Endothelial cell (in vitro differentiated cells): ENCODE measurements around the gene NCAM2. TPM values are rescaled to one million over a fixed set of nuclear protein-coding genes. Genes with fewer than 3 reads are reported as not detected.

ENCODE experiments used
- DNase-seq: peaks from one replicate; pipeline ENCODE4 v3.0.0; 2021; ENCODE audit warnings: low spot score
- H3K27ac Mint-ChIP-seq: one replicate; pipeline ENCODE4 v1.8.0; 2021; ENCODE audit warnings: mixed read lengths, inconsistent platforms; ENCODE audit not compliant: unreplicated experiment
- H3K27me3 Mint-ChIP-seq: one replicate; pipeline ENCODE4 v1.8.0; 2021; ENCODE audit warnings: mild to moderate bottlenecking, moderate library complexity, mixed read lengths, inconsistent platforms; ENCODE audit not compliant: unreplicated experiment
- H3K36me3 Mint-ChIP-seq: one replicate; pipeline ENCODE4 v1.8.0; 2021; ENCODE audit warnings: mild to moderate bottlenecking, low read depth, mixed read lengths, inconsistent platforms; ENCODE audit not compliant: unreplicated experiment
- H3K4me1 Mint-ChIP-seq: one replicate; pipeline ENCODE4 v1.8.0; 2021; ENCODE audit warnings: mild to moderate bottlenecking, mixed read lengths, inconsistent platforms; ENCODE audit not compliant: unreplicated experiment
- H3K4me3 Mint-ChIP-seq: one replicate; pipeline ENCODE4 v1.8.0; 2021; ENCODE audit warnings: mild to moderate bottlenecking, mixed read lengths, inconsistent platforms; ENCODE audit not compliant: unreplicated experiment
- H3K9me3 Mint-ChIP-seq: one replicate; pipeline ENCODE4 v1.8.0; 2021; ENCODE audit warnings: mixed read lengths, inconsistent platforms; ENCODE audit not compliant: unreplicated experiment
- total RNA-seq: library from RNA; stranded (reverse); fragmentation: NEBNext Ultra II Directional; extraction: Animal tissue kit (Norgen Biotek cat#: 25700); gene quantifications from one replicate; pipeline ENCODE4 v1.2.1, GENCODE V29; 2021; ENCODE audit not compliant: unreplicated experiment
- TF ChIP-seq, protein P1 (sequence below): fragments of 200-600 bp; sonication (generic); IDR thresholded peaks from one replicate; pipeline ENCODE4 v1.5.0; 2021; ENCODE audit warnings: antibody characterized with exemption; ENCODE audit not compliant: unreplicated experiment

Gene NCAM2
- total RNA-seq, 1 donor from 2014 or later, result 0.64 TPM

DNA sequence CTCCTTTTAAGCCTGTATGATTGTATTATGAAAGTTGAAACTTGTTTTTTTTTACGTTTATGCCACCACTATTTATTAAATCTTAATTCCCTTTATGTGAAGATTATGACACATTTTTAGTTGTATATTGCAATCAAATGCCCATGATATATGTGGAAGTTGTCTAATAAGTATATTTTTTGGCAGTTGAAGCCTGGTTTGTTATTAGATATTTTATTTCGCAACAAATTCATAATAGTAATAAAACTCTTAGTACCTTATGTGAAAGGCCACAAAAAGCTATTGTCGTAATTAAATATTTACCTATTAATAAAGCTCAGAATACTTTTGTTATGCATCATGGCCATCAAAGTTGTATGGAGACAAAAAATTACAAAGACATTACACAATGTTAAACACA lies 386.8 kb downstream of the NCAM2 start:
- H3K27ac Mint-ChIP-seq, result no peak overlapping the region
- TF ChIP-seq, protein P1, sequence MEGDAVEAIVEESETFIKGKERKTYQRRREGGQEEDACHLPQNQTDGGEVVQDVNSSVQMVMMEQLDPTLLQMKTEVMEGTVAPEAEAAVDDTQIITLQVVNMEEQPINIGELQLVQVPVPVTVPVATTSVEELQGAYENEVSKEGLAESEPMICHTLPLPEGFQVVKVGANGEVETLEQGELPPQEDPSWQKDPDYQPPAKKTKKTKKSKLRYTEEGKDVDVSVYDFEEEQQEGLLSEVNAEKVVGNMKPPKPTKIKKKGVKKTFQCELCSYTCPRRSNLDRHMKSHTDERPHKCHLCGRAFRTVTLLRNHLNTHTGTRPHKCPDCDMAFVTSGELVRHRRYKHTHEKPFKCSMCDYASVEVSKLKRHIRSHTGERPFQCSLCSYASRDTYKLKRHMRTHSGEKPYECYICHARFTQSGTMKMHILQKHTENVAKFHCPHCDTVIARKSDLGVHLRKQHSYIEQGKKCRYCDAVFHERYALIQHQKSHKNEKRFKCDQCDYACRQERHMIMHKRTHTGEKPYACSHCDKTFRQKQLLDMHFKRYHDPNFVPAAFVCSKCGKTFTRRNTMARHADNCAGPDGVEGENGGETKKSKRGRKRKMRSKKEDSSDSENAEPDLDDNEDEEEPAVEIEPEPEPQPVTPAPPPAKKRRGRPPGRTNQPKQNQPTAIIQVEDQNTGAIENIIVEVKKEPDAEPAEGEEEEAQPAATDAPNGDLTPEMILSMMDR, result no peak
- no peaks in the 10 kb centered on the region for H3K36me3 Mint-ChIP-seq
- H3K4me1 Mint-ChIP-seq, result no peaks in the 10 kb centered on the region
- no peak for DNase-seq
- no peaks in the 10 kb centered on the region for H3K27me3 Mint-ChIP-seq
- no peaks in the 10 kb centered on the region for H3K9me3 Mint-ChIP-seq
- no peak overlapping the region for H3K4me3 Mint-ChIP-seq

DNA sequence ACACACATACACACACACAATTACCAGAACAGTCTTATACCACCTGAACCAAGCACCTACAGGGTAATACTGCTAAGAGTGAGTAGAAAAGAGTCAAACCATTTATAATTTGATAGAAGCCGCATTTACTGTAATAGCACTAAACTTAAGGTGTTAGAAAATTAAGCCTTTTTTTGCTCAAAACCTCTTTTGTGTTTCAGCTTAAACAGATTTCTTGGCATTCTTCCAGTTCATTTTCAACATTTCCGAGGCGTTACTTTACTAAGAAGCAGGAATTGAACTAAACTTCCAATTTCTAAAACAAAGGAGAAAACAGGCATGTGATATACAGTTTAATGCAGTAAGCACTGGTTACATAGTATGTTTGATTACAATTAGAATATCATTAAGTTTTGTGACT lies 387.2 kb downstream of the NCAM2 start:
- no peaks in the 10 kb centered on the region for H3K36me3 Mint-ChIP-seq
- H3K4me1 Mint-ChIP-seq, result no peaks in the 10 kb centered on the region
- DNase-seq, result no peak
- no peaks in the 10 kb centered on the region for H3K27me3 Mint-ChIP-seq
- H3K9me3 Mint-ChIP-seq, result no peaks in the 10 kb centered on the region
- no peak overlapping the region for H3K4me3 Mint-ChIP-seq
- H3K27ac Mint-ChIP-seq, result no peak overlapping the region
- TF ChIP-seq, protein P1, result no peak

DNA sequence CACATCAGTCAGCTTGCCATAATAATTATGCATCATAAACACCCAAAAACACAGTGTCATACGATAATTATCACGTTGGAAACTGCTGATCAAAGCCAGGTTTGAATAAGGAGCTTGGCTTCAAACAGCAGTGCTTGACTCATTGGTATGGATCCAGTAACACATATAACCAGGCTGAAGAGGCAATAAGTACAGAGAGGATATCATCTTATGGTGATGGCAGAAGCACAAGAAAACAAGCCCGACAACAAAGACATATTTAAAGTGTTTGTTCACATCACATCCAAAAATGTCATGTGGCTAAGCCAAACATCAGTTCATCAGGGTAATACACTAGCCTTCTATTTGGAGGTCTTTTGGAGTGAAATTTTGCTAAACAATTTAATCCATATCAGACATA lies 389.7 kb downstream of the NCAM2 start:
- Mint-ChIP-seq H3K36me3 (no peaks in the 10 kb centered on the region), H3K27me3 (no peaks in the 10 kb centered on the region), H3K27ac (no peak overlapping the region), H3K4me1 (no peaks in the 10 kb centered on the region), H3K9me3 (no peaks in the 10 kb centered on the region), H3K4me3 (no peak overlapping the region)
- TF ChIP-seq, protein P1, result no peak
- DNase-seq, result no peak

DNA sequence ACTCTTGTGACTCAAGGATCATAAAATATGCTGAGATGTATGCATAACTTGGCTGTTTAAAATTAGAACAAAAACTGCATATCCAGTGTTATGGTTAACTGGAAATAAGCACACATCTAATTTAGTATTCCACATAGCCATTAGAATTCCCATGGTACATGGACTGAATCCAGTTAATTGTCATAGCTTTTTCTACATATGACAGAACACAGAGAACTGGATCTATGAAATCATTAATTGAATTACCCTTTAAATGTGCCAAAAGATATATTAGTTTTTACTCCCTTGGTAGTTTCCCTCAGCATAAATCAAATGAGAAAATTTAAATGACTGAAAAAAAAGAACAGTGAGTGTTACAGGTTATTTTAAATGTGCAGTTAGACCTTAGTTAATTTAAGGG lies 395.9 kb downstream of the NCAM2 start:
- H3K4me1 Mint-ChIP-seq, result no peaks in the 10 kb centered on the region
- H3K27me3 Mint-ChIP-seq, result peaks cover 6% of the 10 kb centered on the region
- H3K4me3 Mint-ChIP-seq, result no peak overlapping the region
- DNase-seq, result no peak
- no peaks in the 10 kb centered on the region for H3K36me3 Mint-ChIP-seq
- H3K27ac Mint-ChIP-seq, result no peak overlapping the region
- H3K9me3 Mint-ChIP-seq, result peaks cover 6% of the 10 kb centered on the region
- TF ChIP-seq, protein P1, result no peak

DNA sequence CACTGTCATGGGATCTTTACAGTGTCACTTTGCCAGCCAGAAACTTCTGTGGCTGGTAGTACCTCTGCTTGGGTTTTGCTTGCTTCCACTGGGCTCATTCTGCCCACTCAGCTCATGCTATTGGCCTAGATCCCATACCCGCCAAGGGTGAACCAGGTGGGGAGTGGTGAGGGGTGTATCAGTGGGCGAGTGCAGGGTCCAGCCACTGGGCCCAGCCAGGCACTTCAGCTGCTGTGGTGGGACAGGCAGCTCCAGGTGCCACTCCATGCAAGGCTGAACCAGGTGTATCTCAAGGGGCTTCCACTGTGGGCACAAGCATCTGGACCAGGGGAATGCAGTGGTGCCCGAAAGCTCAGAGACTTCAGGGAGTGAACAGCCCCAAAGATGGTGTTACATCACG lies 398.2 kb downstream of the NCAM2 start:
- Mint-ChIP-seq H3K9me3 (peaks cover 6% of the 10 kb centered on the region), H3K27me3 (peaks cover 6% of the 10 kb centered on the region), H3K36me3 (no peaks in the 10 kb centered on the region), H3K4me3 (no peak overlapping the region), H3K4me1 (no peaks in the 10 kb centered on the region), H3K27ac (no peak overlapping the region)
- TF ChIP-seq, protein P1, result no peak
- DNase-seq, result no peak
